H1 (cell line): ENCODE data around the gene HLA-DPB1. TPM values are rescaled to one million over a fixed set of nuclear protein-coding genes. Genes with fewer than 3 reads are reported as not detected.

Experiments used
- CBX5 ChIP-seq: fragments of 300-800, 300-1000 bp; sonication (generic); IDR thresholded peaks from 2 replicates; pipeline ENCODE4 v1.7.1; 2016; ENCODE audit warnings: antibody characterized with exemption, low read length, low read depth
- CHD1 ChIP-seq: IDR thresholded peaks from 2 replicates; pipeline ENCODE4 v1.6.1; 2012; ENCODE audit warnings: low read depth, low read length, improper control_type of control experiment
- CTCF ChIP-seq, 3 experiments: IDR thresholded peaks; 1 replicate in 2 of 3; 2 replicates in 1 of 3; pipeline versions ENCODE4 v1.5.1 to v1.6.1; 2011; ENCODE audit warnings: low read length in 3 of 3, mild to moderate bottlenecking in 3 of 3, inconsistent platforms in 2 of 3, low read depth in 1 of 3, moderate library complexity in 1 of 3; ENCODE audit not compliant: insufficient read depth in 1 of 3; ENCODE audit errors: control extremely low read depth in 1 of 3
- E2F6 ChIP-seq: IDR thresholded peaks from 2 replicates; pipeline ENCODE4 v1.6.1; 2012; ENCODE audit warnings: inconsistent platforms
- GTF2F1 ChIP-seq: IDR thresholded peaks from 2 replicates; pipeline ENCODE4 v1.6.1; 2012; ENCODE audit warnings: low read depth, low read length, improper control_type of control experiment, borderline replicate concordance
- HDAC6 ChIP-seq: IDR thresholded peaks from one replicate; pipeline ENCODE4 v1.7.1; 2012; ENCODE audit warnings: low read depth, mild to moderate bottlenecking, inconsistent platforms, low read length, moderate library complexity
- JUN ChIP-seq: IDR thresholded peaks from 2 replicates; pipeline ENCODE4 v1.6.1; 2011; ENCODE audit warnings: low read depth, mild to moderate bottlenecking, improper control_type of control experiment, low read length
- KDM1A ChIP-seq: fragments of 200-600, 300-600 bp; sonication (generic); IDR thresholded peaks from 2 replicates; pipeline ENCODE4 v1.7.1; 2016; ENCODE audit warnings: mild to moderate bottlenecking, low read length, borderline replicate concordance
- PHF8 ChIP-seq: fragments of 200-600 bp; sonication (generic); conservative IDR thresholded peaks from 2 replicates; pipeline ENCODE4 v1.7.1; 2012; ENCODE audit warnings: low read depth, mild to moderate bottlenecking, inconsistent platforms, low read length, moderate library complexity
- POLR2A ChIP-seq, 2 experiments: IDR thresholded peaks; 1 replicate in 1 of 2; 2 replicates in 1 of 2; pipeline ENCODE4 v1.6.1; 2011; ENCODE audit warnings: low read depth in 2 of 2, low read length in 2 of 2, mild to moderate bottlenecking in 2 of 2; ENCODE audit errors: control extremely low read depth in 1 of 2
- RBBP5 ChIP-seq: IDR thresholded peaks from 2 replicates; pipeline ENCODE4 v1.7.1; 2012; ENCODE audit warnings: low read depth, mild to moderate bottlenecking, inconsistent platforms, low read length, moderate library complexity, borderline replicate concordance
- RNF2 ChIP-seq: fragments of 200-900, 300-1000 bp; sonication (generic); IDR thresholded peaks from 2 replicates; pipeline ENCODE4 v1.7.1; 2016; ENCODE audit warnings: borderline replicate concordance, low read depth, mild to moderate bottlenecking, antibody characterized with exemption, low read length; ENCODE audit not compliant: poor library complexity, severe bottlenecking; ENCODE audit errors: missing control alignments
- SAP30 ChIP-seq: fragments of 300-600 bp; sonication (generic); IDR thresholded peaks from 2 replicates; pipeline ENCODE4 v1.7.1; 2012; ENCODE audit warnings: low read length, moderate library complexity, mild to moderate bottlenecking, inconsistent platforms; ENCODE audit not compliant: insufficient read depth, insufficient replicate concordance
- SP1 ChIP-seq: IDR thresholded peaks from 2 replicates; pipeline ENCODE4 v1.6.1; 2011; ENCODE audit warnings: low read depth, low read length
- SRF ChIP-seq: IDR thresholded peaks from 2 replicates; pipeline ENCODE4 v1.6.1; 2011; ENCODE audit warnings: mild to moderate bottlenecking, low read depth, low read length, moderate library complexity
- TAF7 ChIP-seq: optimal IDR thresholded peaks from 2 replicates; pipeline ENCODE3; 2011; ENCODE audit warnings: low read depth, mild to moderate bottlenecking, inconsistent platforms, low read length, moderate library complexity, borderline replicate concordance
- TBP ChIP-seq: IDR thresholded peaks from 2 replicates; pipeline ENCODE4 v1.6.1; 2011; ENCODE audit warnings: low read depth, low read length, improper control_type of control experiment
- ZNF274 ChIP-seq: IDR thresholded peaks from 2 replicates; pipeline ENCODE4 v1.7.0; 2012; ENCODE audit warnings: low read length, borderline replicate concordance; ENCODE audit errors: extremely low read depth
- polyA plus RNA-seq, 7 experiments: library from polyadenylated mRNA; depleted of rRNA in 3 of 7; stranded (reverse) in 5 of 7; unstranded in 2 of 7; fragments of >200 nt in 5 of 7; fragments of 200-250 nt in 2 of 7; gene quantifications; 1 replicate in 5 of 7; 2 replicates in 1 of 7; 4 replicates in 1 of 7; pipeline versions ENCODE4 v1.2.1 to v1.2.3, GENCODE V29; 2011 to 2013; ENCODE audit warnings: missing spikeins in 2 of 7, mixed read lengths in 2 of 7
- total RNA-seq: library from RNA; stranded (reverse); fragmentation: NEBNext Ultra II Directional; extraction: Animal tissue kit (Norgen Biotek cat#: 25700); gene quantifications from 2 replicates; pipeline ENCODE4 v1.2.1, GENCODE V29; 2021

Gene HLA-DPB1
- total and polyA plus RNA-seq, 2 of the 8 experiments (the other 6 are each of a cell fraction or from before 2014, with no cell fraction given), result 32.3 to 58.8 TPM

DNA sequence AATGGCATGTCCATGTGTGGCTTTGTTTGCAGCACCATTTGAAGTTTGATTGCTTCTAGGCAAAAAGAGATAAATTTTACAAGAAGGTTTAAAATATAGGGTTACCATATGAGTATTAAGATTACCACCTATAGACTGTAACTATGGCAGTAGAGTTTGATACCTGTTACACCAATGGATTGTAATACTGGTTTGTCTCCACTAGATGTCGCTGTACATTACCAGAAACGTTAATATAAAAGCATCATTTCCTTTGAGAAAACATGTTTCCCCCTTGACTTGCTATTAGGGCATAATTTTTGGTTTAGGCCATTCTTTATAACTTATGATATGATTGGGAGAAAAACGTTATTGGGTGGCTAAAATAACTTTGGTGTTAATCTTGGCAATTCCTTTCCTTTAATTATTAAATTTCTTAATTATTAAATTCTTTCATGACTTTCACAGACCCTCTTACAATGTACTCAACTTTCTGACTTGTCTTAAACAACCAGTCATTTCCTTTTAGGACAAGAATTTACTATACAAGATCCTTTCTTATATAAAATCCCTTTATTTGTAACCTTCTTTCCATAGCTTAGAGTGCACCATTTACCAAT is 42.8 kb downstream of the HLA-DPB1 start (continued):
- TF ChIP-seq HDAC6 (no peak), CHD1 (no peak), SP1 (no peak; the same call in 1 of the 2 replicates), POLR2A (IDR thresholded peaks at IDR 0.05; ENCODE audit: control extremely low read depth in 1 of 2, low read depth in 2 of 2, low read length in 2 of 2) (0 out of 3 replicates have a peak, but pooled peaks of 1 of the 2 experiments have one; percentile 17), CTCF (IDR thresholded peaks at IDR 0.05; ENCODE audit: control extremely low read depth in 1 of 3, insufficient read depth in 1 of 3, low read depth in 1 of 3, low read length in 3 of 3) (peak in 2 of 3 experiments; percentile 26 to 69; a peak in 2 of 4 replicates), E2F6 (no peak), ZNF274 (no peak), KDM1A (no peak), SAP30 (no peak), GTF2F1 (no peak), JUN (no peak), PHF8 (no peak), RBBP5 (no peak), TBP (0 out of 2 replicates have a peak, but pooled peaks have one; percentile 8), CBX5 (no peak), SRF (no peak), RNF2 (no peak), TAF7 (no peak)
- TF ChIP-seq, all 59 proteins: peak for 5
